Liver (tissue), 9 donors: ENCODE results near the gene PRKN. TPM values are rescaled to one million over a fixed set of nuclear protein-coding genes. Genes with fewer than 3 reads are reported as not detected.

Experiments
- DNase-seq: peaks from one replicate; pipeline ENCODE4 v3.0.0-alpha.2; 2017; ENCODE audit warnings: low spot score
- H3K27ac ChIP-seq, 2 donors: one replicate each; pipeline ENCODE4 v1.7.0; 2013; ENCODE audit warnings: inconsistent platforms in 2 of 2, low read length in 2 of 2, control low read depth in 1 of 2, low read depth in 1 of 2, mild to moderate bottlenecking in 1 of 2
- H3K27me3 ChIP-seq, 4 donors: one replicate each; pipeline versions ENCODE4 v1.6.1 to v1.7.0; 2013; ENCODE audit warnings: low read length in 3 of 4, inconsistent platforms in 1 of 4, mild to moderate bottlenecking in 1 of 4, moderate library complexity in 1 of 4; ENCODE audit not compliant: control insufficient read depth in 4 of 4, insufficient read depth in 4 of 4
- H3K36me3 ChIP-seq, 4 donors: one replicate each; pipeline versions ENCODE4 v1.6.1 to v1.7.0; 2013; ENCODE audit warnings: low read length in 3 of 4, mild to moderate bottlenecking in 3 of 4, low read depth in 1 of 4, moderate library complexity in 1 of 4; ENCODE audit not compliant: control insufficient read depth in 4 of 4, insufficient read depth in 3 of 4
- H3K4me1 ChIP-seq, 4 donors: one replicate each; pipeline versions ENCODE4 v1.6.1 to v1.7.0; 2013; ENCODE audit warnings: low read length in 3 of 4, mild to moderate bottlenecking in 3 of 4, moderate library complexity in 1 of 4; ENCODE audit not compliant: control insufficient read depth in 4 of 4, insufficient read depth in 4 of 4
- H3K4me3 ChIP-seq, 3 donors: one replicate each; pipeline versions ENCODE4 v1.6.1 to v1.7.0; 2013; ENCODE audit warnings: low read length in 3 of 3, control low read depth in 1 of 3, low read depth in 1 of 3, mild to moderate bottlenecking in 1 of 3
- H3K9ac ChIP-seq, 2 donors: one replicate each; pipeline ENCODE4 v1.7.0; 2013; ENCODE audit warnings: low read length in 2 of 2, mild to moderate bottlenecking in 2 of 2, moderate library complexity in 2 of 2, control low read depth in 1 of 2, low read depth in 1 of 2
- H3K9me3 ChIP-seq, 4 donors: one replicate each; pipeline versions ENCODE4 v1.6.1 to v1.7.0; 2013; ENCODE audit warnings: low read length in 3 of 4; ENCODE audit not compliant: control insufficient read depth in 4 of 4
- CTCF ChIP-seq: fragments of 150-350 bp; IDR thresholded peaks from 2 replicates; pipeline ENCODE4 v1.5.1; 2017; ENCODE audit warnings: improper control_type of control experiment, low read depth, low read length; ENCODE audit not compliant: missing input control
- EGR1 ChIP-seq, 2 donors: IDR thresholded peaks; 2 replicates each; pipeline ENCODE4 v1.6.1; 2016 to 2018; ENCODE audit warnings: antibody characterized with exemption in 2 of 2, low read depth in 2 of 2
- FOXA1 ChIP-seq: IDR thresholded peaks from 2 replicates; pipeline ENCODE4 v1.6.1; 2016; ENCODE audit warnings: antibody characterized with exemption
- FOXA2 ChIP-seq: IDR thresholded peaks from 2 replicates; pipeline ENCODE4 v1.6.1; 2016; ENCODE audit warnings: antibody characterized with exemption
- GABPA ChIP-seq, 2 donors: IDR thresholded peaks in 1 of 2; conservative IDR thresholded peaks in 1 of 2; 2 replicates each; pipeline ENCODE4 v1.6.1; 2016; ENCODE audit warnings: antibody characterized with exemption in 2 of 2, mild to moderate bottlenecking in 1 of 2, moderate library complexity in 1 of 2
- HNF4A ChIP-seq, 2 donors: conservative IDR thresholded peaks; 2 replicates each; pipeline ENCODE4 v1.6.1; 2016; ENCODE audit warnings: antibody characterized with exemption in 2 of 2, mild to moderate bottlenecking in 2 of 2
- HNF4G ChIP-seq: IDR thresholded peaks from 2 replicates; pipeline ENCODE4 v1.6.1; 2016; ENCODE audit warnings: antibody characterized with exemption
- JUND ChIP-seq, 2 donors: IDR thresholded peaks; 2 replicates each; pipeline ENCODE4 v1.6.1; 2016; ENCODE audit warnings: antibody characterized with exemption in 2 of 2
- NR2F2 ChIP-seq: IDR thresholded peaks from 2 replicates; pipeline ENCODE4 v1.6.1; 2016; ENCODE audit warnings: antibody characterized with exemption
- RXRA ChIP-seq, 2 donors: IDR thresholded peaks; 2 replicates each; pipeline ENCODE4 v1.6.1; 2017 to 2018; ENCODE audit warnings: antibody characterized with exemption in 2 of 2, mild to moderate bottlenecking in 1 of 2
- SP1 ChIP-seq: IDR thresholded peaks from 2 replicates; pipeline ENCODE4 v1.6.1; 2018; ENCODE audit warnings: antibody characterized with exemption, mild to moderate bottlenecking
- TAF1 ChIP-seq: conservative IDR thresholded peaks from 2 replicates; pipeline ENCODE4 v1.6.1; 2016; ENCODE audit warnings: antibody characterized with exemption, mild to moderate bottlenecking
- WGBS: extraction: QIAGEN DNeasy Blood & Tissue Kit; methylation state at CpG from one replicate; pipeline ENCODE4 v1.1.7; 2013; 5-methylcytosine and 5-hydroxymethylcytosine counted together
- polyA plus RNA-seq, 2 donors: library from polyadenylated mRNA; stranded (reverse) in 1 of 2; unstranded in 1 of 2; fragments of 200-250 nt in 1 of 2; fragments of >200 nt in 1 of 2; fragmentation: Nextera tagmentation in 1 of 2; extraction: Ambion mirVana in 1 of 2; gene quantifications; one replicate each; pipeline versions ENCODE4 v1.2.1 to v1.2.3, GENCODE V29; 2013 to 2015
- total RNA-seq, 2 donors: library from RNA; depleted of rRNA; stranded (reverse); fragments of >200 nt; gene quantifications; one replicate each; pipeline ENCODE4 v1.2.3, GENCODE V29; 2014
- TF ChIP-seq, protein P1 (sequence below): IDR thresholded peaks from 2 replicates; pipeline ENCODE4 v1.6.1; 2016; ENCODE audit warnings: antibody characterized with exemption
- TF ChIP-seq, protein P2 (sequence below): IDR thresholded peaks from 2 replicates; pipeline ENCODE4 v1.6.1; 2016; ENCODE audit warnings: antibody characterized with exemption
- donor health status: healthy.
- donor health status: healthy.
- donor health status: healthy.
- donor health status: healthy.
- donor health status: healthy.

Gene PRKN
- total and polyA plus RNA-seq, 4 donors: 0.47 to 4.1 (median 3.2) TPM

- no peak overlapping the region for H3K4me3 ChIP-seq
- H3K9ac ChIP-seq: no peak overlapping the region
- 94% methylated on average over 13 of the region's 13 CpGs for WGBS
- no peaks in the 10 kb centered on the region for H3K4me1 ChIP-seq
- no peaks in the 10 kb centered on the region for H3K36me3 ChIP-seq
- no peak for DNase-seq
- TF ChIP-seq NR2F2: no peak
- TF ChIP-seq JUND (IDR thresholded peaks at IDR 0.05): no peak
- no peak for TF ChIP-seq RXRA (IDR thresholded peaks at IDR 0.05)
- TF ChIP-seq, protein P1, sequence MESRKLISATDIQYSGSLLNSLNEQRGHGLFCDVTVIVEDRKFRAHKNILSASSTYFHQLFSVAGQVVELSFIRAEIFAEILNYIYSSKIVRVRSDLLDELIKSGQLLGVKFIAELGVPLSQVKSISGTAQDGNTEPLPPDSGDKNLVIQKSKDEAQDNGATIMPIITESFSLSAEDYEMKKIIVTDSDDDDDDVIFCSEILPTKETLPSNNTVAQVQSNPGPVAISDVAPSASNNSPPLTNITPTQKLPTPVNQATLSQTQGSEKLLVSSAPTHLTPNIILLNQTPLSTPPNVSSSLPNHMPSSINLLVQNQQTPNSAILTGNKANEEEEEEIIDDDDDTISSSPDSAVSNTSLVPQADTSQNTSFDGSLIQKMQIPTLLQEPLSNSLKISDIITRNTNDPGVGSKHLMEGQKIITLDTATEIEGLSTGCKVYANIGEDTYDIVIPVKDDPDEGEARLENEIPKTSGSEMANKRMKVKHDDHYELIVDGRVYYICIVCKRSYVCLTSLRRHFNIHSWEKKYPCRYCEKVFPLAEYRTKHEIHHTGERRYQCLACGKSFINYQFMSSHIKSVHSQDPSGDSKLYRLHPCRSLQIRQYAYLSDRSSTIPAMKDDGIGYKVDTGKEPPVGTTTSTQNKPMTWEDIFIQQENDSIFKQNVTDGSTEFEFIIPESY: no peak
- no peak for TF ChIP-seq FOXA2
- TF ChIP-seq EGR1 (IDR thresholded peaks at IDR 0.05; ENCODE audit: low read depth in 2 of 2): no peak
- no peak for TF ChIP-seq GABPA (IDR thresholded peaks at IDR 0.05 in 1 of 2, conservative IDR thresholded peaks at IDR 0.05 in 1 of 2)
- no peak for TF ChIP-seq SP1
- TF ChIP-seq HNF4A (conservative IDR thresholded peaks at IDR 0.05): no peak
- TF ChIP-seq TAF1: no peak
- TF ChIP-seq HNF4G: no peak
- no peak for TF ChIP-seq FOXA1
- TF ChIP-seq, protein P2, sequence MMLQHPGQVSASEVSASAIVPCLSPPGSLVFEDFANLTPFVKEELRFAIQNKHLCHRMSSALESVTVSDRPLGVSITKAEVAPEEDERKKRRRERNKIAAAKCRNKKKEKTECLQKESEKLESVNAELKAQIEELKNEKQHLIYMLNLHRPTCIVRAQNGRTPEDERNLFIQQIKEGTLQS: no peak
- TF ChIP-seq CTCF: no peak
- no peaks in the 10 kb centered on the region for H3K27me3 ChIP-seq
- no peak overlapping the region for H3K27ac ChIP-seq
- H3K9me3 ChIP-seq: no peaks in the 10 kb centered on the region
Observed at GRCh38 chr6:161354956-161355355, 1372.6 kb downstream of the PRKN start.

GRCh38 chr6:161354276-161354840, 1373.2 kb downstream of the PRKN start:
- Histone ChIP-seq H3K9ac (no peak overlapping the region), H3K9me3 (no peaks in the 10 kb centered on the region), H3K4me1 (no peaks in the 10 kb centered on the region), H3K27ac (no peak overlapping the region), H3K4me3 (no peak overlapping the region), H3K36me3 (no peaks in the 10 kb centered on the region), H3K27me3 (no peaks in the 10 kb centered on the region)
- TF ChIP-seq FOXA1: no peak
- 97% methylated on average over 12 of the region's 12 CpGs for WGBS
- no peak for DNase-seq

DNA sequence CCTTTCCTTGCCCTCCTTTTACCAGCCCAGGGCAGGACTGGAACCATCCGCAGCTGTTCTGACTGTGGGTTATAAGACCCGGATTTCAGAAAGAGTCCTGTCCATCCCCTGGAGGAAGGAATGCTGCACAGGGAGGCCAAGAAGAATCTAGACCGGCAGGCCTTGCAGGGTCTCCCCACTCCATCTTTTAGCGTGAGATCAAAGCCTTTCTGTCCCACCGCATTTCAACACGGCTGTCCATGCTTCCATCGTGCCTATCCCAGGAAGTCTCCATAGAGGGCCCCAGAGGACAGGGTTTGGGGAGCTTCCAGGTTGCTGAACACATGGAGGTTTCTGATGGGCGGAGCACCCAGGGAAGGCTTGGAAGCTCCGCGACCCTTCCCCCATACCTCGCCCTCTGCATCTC, 1374.4 kb downstream of the PRKN start:
- Histone ChIP-seq H3K4me3 (no peak overlapping the region), H3K36me3 (no peaks in the 10 kb centered on the region), H3K27me3 (no peaks in the 10 kb centered on the region), H3K4me1 (no peaks in the 10 kb centered on the region), H3K9me3 (no peaks in the 10 kb centered on the region), H3K27ac (no peak overlapping the region), H3K9ac (no peak overlapping the region)
- TF ChIP-seq FOXA1: no peak
- WGBS: 69% methylated on average over 11 of the region's 11 CpGs
- DNase-seq: no peak
